ENCODE results near the gene PAQR5. TPM values are rescaled to one million over a fixed set of nuclear protein-coding genes. Genes with fewer than 3 reads are reported as not detected.

Gene PAQR5
- total and polyA plus RNA-seq, 4 donors: 2.3 to 22.6 (median 10.5) TPM

DNA sequence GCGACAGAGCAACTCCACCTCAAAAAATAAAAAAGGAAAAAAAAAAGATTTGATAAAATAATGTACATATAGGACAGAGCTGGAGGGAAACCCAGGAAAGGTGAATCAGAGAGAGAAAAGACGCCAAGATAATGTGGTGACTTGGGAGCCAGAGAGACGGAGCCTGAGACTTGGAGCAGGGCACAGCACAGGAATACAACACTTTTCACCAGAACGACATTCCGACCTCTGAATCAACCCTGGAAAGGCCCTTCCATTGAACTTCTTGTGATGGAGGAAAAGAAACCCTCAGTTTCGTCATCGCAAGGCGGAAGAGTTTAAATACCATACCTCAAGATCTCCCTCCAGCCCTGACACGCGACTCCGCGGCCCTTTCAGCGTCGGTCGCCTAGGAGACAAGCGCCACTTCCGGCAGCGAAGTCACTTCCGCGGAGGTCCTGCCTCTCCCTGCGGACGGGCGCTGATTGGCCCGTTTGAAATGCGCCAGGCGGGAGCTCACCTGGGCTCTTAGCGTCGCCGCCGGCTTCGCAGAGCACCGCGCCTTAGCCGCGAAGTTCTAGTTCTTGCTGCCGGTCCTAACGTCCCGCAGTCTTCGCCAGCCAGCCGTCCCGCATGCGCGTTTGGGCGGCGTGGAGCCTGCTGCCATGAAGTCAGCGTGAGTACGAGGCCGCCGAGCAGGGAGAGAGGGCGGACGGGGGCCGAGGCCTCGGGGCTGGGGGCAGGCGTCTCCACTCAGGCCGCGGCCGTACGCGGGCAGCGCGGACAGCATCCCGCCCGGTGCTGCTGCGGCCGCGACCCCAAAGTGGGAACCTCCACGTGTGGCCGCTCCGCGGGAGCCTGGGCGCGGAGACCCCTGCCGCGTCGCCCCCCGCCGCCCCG is 115.3 kb downstream of the PAQR5 start, which contains the start of gene KIF23:
Gene KIF23, plus strand, starts transcription at position 528 of the 879 bp plus-strand sequence. Its CDS starts 117 bp downstream, at position 645.
- peak within 1 kb of the TSS in 1 of 2 donors; percentile 41 for H3K27ac ChIP-seq (ENCODE audit: low read depth in 1 of 2, low read length in 1 of 2)
- H3K9ac ChIP-seq (ENCODE audit: insufficient read depth in 1 of 2, low read length in 2 of 2): peak within 1 kb of the TSS in 1 of 2 donors; percentile 85

GRCh38 chr15:69414701-69415167 is 116.0 kb downstream of the PAQR5 start:
- Histone ChIP-seq H3K4me3 (peak overlapping the region; percentile 60), H3K9me3 (ENCODE audit: control insufficient read depth in 4 of 4, insufficient read depth in 3 of 4, low read length in 3 of 4) (no peaks in the 10 kb centered on the region), H3K4me1 (ENCODE audit: control insufficient read depth in 5 of 5, insufficient read depth in 5 of 5, low read length in 5 of 5) (peaks cover 0 to 8% (median 0%) of the 10 kb centered on the region in 5 donors), H3K27ac (ENCODE audit: low read depth in 1 of 2, low read length in 1 of 2) (peak overlapping the region in 1 of 2 donors; percentile 41), H3K36me3 (ENCODE audit: control insufficient read depth in 4 of 4, insufficient read depth in 4 of 4, low read length in 4 of 4) (peaks cover 0 to 5% (median 1%) of the 10 kb centered on the region in 4 donors), H3K9ac (ENCODE audit: insufficient read depth in 1 of 2, low read length in 2 of 2) (peak overlapping the region in 1 of 2 donors; percentile 85), H3K27me3 (ENCODE audit: control insufficient read depth in 3 of 3, insufficient read depth in 3 of 3, low read length in 2 of 3) (no peaks in the 10 kb centered on the region)
- peak; percentile 67 for ATAC-seq (ENCODE audit: insufficient read depth, low FRiP score)
- TF ChIP-seq, protein P1, sequence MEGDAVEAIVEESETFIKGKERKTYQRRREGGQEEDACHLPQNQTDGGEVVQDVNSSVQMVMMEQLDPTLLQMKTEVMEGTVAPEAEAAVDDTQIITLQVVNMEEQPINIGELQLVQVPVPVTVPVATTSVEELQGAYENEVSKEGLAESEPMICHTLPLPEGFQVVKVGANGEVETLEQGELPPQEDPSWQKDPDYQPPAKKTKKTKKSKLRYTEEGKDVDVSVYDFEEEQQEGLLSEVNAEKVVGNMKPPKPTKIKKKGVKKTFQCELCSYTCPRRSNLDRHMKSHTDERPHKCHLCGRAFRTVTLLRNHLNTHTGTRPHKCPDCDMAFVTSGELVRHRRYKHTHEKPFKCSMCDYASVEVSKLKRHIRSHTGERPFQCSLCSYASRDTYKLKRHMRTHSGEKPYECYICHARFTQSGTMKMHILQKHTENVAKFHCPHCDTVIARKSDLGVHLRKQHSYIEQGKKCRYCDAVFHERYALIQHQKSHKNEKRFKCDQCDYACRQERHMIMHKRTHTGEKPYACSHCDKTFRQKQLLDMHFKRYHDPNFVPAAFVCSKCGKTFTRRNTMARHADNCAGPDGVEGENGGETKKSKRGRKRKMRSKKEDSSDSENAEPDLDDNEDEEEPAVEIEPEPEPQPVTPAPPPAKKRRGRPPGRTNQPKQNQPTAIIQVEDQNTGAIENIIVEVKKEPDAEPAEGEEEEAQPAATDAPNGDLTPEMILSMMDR (IDR thresholded peaks at IDR 0.05; ENCODE audit: control extremely low read depth, extremely low read depth): no peak
- peak; percentile 72 to 82 (median 77) for DNase-seq
- WGBS, 2 donors: 0% methylated on average over 27 to 29 of the region's 29 CpGs

More for the DNA sequence above, 115.3 kb downstream of the PAQR5 start, which contains the start of gene KIF23:
- Histone ChIP-seq H3K9me3 (ENCODE audit: control insufficient read depth in 4 of 4, insufficient read depth in 3 of 4, low read length in 3 of 4) (no peaks in the 10 kb centered on the region), H3K36me3 (ENCODE audit: control insufficient read depth in 4 of 4, insufficient read depth in 4 of 4, low read length in 4 of 4) (peaks cover 0 to 3% (median 0%) of the 10 kb centered on the region in 4 donors), H3K4me1 (ENCODE audit: control insufficient read depth in 5 of 5, insufficient read depth in 5 of 5, low read length in 5 of 5) (peaks cover 0 to 8% (median 0%) of the 10 kb centered on the region in 5 donors), H3K4me3 (peak within 1 kb of the TSS; percentile 60), H3K27me3 (ENCODE audit: control insufficient read depth in 3 of 3, insufficient read depth in 3 of 3, low read length in 2 of 3) (no peaks in the 10 kb centered on the region)
- WGBS, 2 donors: 2% methylated on average over 63 to 78 of the region's 78 CpGs
- TF ChIP-seq, protein P1 (IDR thresholded peaks at IDR 0.05; ENCODE audit: control extremely low read depth, extremely low read depth): no peak
- DNase-seq (peak; percentile 94 to 96 (median 94)), ATAC-seq (ENCODE audit: insufficient read depth, low FRiP score) (peak; percentile 89)

GRCh38 chr15:69415381-69415780 is 116.7 kb downstream of the PAQR5 start:
- H3K27me3 ChIP-seq (ENCODE audit: control insufficient read depth in 3 of 3, insufficient read depth in 3 of 3, low read length in 2 of 3): no peaks in the 10 kb centered on the region
- DNase-seq (peak in 2 of 3 donors; percentile 24 to 36), ATAC-seq (ENCODE audit: insufficient read depth, low FRiP score) (no peak)
- TF ChIP-seq, protein P1 (IDR thresholded peaks at IDR 0.05; ENCODE audit: control extremely low read depth, extremely low read depth): no peak
- H3K9me3 ChIP-seq (ENCODE audit: control insufficient read depth in 4 of 4, insufficient read depth in 3 of 4, low read length in 3 of 4): no peaks in the 10 kb centered on the region
- no peak overlapping the region for H3K27ac ChIP-seq (ENCODE audit: low read depth in 1 of 2, low read length in 1 of 2)
- H3K36me3 ChIP-seq (ENCODE audit: control insufficient read depth in 4 of 4, insufficient read depth in 4 of 4, low read length in 4 of 4): peaks cover 0 to 5% (median 1%) of the 10 kb centered on the region in 4 donors
- WGBS, 2 donors: 85 to 86% methylated on average over 3 of the region's 3 CpGs
- peaks cover 0 to 8% (median 0%) of the 10 kb centered on the region in 5 donors for H3K4me1 ChIP-seq (ENCODE audit: control insufficient read depth in 5 of 5, insufficient read depth in 5 of 5, low read length in 5 of 5)
- H3K9ac ChIP-seq (ENCODE audit: insufficient read depth in 1 of 2, low read length in 2 of 2): peak overlapping the region; percentile 49 to 85
- no peak overlapping the region for H3K4me3 ChIP-seq
